ENCODE measurements around the gene MEI1. TPM values are rescaled to one million over a fixed set of nuclear protein-coding genes. Genes with fewer than 3 reads are reported as not detected.

Gene MEI1
- total RNA-seq, 1 donor from 2014 or later: 1.3 TPM

DNA sequence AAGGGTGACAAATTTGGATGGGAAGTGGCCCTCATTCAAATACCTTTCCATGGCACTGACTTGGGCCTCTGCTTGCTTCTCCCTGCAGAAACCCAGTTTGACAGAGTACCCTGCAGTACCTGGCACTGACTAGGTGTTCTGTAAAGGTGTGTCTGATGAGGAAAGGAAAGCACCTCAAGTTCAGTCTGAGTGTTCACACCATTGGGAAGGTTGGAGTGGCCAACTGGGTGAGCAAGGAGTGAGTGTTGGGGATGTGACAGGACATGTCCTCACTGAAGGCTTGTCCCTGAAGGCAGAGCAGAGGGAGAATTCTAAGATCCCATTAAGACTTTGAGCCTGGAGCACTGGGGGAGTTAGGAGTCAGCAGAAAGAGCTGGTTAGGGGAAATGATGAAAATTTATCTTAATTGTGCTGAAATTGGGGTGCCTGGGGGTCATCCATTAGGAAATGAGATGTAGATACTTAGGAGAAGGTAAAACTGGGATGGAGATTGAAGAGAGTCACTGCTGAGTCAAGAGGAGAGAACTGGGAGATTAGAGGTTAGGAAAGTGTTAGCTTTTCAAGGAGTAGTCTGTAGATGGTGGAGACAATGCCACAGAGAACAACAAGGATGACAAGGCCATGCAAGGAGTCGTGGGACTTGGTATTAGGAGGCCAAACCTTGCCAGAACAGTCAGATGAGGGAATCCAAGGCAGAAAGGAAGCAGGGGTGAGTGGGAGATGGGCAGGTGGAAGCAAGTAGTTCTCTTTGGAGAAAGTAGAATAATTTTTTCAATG, 139.7 kb downstream of the MEI1 start:
- H3K4me1 Mint-ChIP-seq: peaks cover 27% of the 10 kb centered on the region
- no peak overlapping the region for H3K4me3 Mint-ChIP-seq
- H3K27ac Mint-ChIP-seq: peak overlapping the region; percentile 13
- no peak for DNase-seq (ENCODE audit: low spot score in 2 of 2, unreplicated experiment in 2 of 2)
- no peaks in the 10 kb centered on the region for H3K9me3 Mint-ChIP-seq
- TF ChIP-seq, protein P1, sequence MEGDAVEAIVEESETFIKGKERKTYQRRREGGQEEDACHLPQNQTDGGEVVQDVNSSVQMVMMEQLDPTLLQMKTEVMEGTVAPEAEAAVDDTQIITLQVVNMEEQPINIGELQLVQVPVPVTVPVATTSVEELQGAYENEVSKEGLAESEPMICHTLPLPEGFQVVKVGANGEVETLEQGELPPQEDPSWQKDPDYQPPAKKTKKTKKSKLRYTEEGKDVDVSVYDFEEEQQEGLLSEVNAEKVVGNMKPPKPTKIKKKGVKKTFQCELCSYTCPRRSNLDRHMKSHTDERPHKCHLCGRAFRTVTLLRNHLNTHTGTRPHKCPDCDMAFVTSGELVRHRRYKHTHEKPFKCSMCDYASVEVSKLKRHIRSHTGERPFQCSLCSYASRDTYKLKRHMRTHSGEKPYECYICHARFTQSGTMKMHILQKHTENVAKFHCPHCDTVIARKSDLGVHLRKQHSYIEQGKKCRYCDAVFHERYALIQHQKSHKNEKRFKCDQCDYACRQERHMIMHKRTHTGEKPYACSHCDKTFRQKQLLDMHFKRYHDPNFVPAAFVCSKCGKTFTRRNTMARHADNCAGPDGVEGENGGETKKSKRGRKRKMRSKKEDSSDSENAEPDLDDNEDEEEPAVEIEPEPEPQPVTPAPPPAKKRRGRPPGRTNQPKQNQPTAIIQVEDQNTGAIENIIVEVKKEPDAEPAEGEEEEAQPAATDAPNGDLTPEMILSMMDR (IDR thresholded peaks at IDR 0.05; ENCODE audit: unreplicated experiment): no peak
- peaks cover 26% of the 10 kb centered on the region for H3K36me3 Mint-ChIP-seq
- no peaks in the 10 kb centered on the region for H3K27me3 Mint-ChIP-seq (ENCODE audit: low read depth)

DNA sequence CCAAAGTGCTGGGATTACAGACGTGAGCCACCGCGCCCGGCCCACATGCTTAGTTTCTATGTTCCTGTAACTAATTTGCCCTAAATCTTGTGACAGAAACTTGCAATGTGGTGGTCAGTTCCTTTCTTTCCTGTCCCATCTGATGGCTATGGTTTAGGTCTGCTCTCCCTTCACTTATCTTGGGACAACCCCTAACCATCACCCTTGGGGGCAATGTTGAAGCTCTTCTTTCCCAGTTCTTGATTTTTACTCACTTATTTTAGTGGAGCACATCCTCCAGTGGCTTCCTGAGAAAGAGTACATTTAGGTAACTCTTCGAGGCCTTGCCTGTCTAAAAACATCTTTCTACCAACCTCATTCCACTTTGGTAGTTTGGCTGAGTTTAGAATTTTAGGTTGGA, 140.9 kb downstream of the MEI1 start:
- Mint-ChIP-seq H3K36me3 (peaks cover 26% of the 10 kb centered on the region), H3K4me1 (peaks cover 31% of the 10 kb centered on the region), H3K4me3 (no peak overlapping the region), H3K27ac (peak overlapping the region; percentile 32), H3K9me3 (no peaks in the 10 kb centered on the region), H3K27me3 (ENCODE audit: low read depth) (no peaks in the 10 kb centered on the region)
- DNase-seq (ENCODE audit: low spot score in 2 of 2, unreplicated experiment in 2 of 2): no peak
- TF ChIP-seq, protein P1 (IDR thresholded peaks at IDR 0.05; ENCODE audit: unreplicated experiment): no peak

DNA sequence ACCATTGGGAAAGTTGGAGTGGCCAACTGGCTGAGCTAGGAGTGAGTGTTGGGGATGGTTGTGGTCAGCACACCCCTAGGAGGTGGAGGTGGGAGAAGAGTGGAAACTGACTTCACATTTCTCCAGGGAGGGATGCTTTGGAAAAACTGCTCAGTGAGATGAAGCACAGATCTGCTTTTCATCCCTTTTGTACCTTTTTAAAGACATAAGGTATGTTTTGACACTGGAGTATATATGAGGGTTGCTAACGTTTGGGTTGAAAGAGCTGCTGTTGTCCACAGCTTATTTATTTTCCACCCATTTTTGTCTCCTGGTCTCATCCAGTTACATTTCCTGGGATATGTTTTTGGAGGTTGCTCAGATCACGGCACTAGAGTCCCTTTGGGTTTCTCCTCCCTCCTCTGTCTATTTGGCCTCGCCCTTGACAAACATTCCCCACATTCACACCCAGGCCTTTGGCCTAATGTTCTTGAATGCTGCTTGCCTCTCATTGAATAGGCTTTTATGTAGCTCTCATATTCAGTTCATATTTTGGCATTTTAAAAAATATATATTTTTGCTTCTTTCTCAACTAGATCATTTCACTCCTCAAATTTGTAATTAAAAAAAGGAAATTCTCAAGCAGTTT, 141.9 kb downstream of the MEI1 start:
- H3K27ac Mint-ChIP-seq: peak overlapping the region; percentile 63
- TF ChIP-seq, protein P1 (IDR thresholded peaks at IDR 0.05; ENCODE audit: unreplicated experiment): no peak
- no peak for DNase-seq (ENCODE audit: low spot score in 2 of 2, unreplicated experiment in 2 of 2)
- H3K9me3 Mint-ChIP-seq: no peaks in the 10 kb centered on the region
- peaks cover 20% of the 10 kb centered on the region for H3K36me3 Mint-ChIP-seq
- peaks cover 41% of the 10 kb centered on the region for H3K4me1 Mint-ChIP-seq
- H3K4me3 Mint-ChIP-seq: no peak overlapping the region
- H3K27me3 Mint-ChIP-seq (ENCODE audit: low read depth): no peaks in the 10 kb centered on the region

DNA sequence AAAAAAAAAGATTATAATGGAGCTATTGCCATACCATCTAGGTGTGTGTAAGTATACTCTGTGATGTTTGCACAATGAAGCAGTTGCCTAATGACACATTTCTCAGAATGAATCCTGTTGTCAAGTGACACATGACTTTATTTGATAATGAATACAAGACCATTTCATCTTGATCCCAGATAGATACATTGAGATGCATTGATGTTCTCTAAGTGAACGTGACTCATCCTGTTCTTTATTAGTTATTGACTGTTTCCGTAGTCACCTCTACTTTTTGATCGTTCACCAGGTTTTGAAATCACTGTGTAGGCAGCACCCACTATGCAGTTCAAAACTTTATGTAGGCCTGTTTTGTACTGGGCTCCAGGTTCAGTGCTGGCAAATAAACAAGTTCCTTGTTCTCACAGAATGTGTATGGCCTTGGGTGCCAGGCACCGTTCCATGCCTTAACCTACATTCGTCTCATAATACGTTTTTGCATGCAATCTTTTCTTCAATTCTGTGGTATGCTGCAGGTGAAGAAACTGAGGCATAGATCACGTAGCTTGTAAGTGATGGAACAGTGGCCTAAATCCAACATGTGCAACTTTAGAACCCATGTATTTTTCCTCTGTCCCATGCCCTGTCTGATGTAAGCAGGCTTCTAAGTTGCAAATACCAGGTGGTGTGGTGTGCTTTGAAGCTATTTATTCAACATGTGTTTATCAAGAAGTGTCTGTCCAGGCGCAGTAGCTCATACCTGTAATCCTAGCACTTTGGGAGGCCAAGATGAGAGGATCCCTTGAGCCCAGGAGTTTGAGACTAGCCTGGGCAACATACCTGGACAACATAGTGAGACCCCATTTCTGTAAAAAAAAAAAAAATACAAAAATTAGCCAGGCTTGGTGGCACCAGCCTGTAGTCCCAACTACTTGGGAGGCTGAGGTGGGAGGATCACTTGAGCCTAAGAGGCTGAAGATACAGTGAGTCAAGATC, 144.0 kb downstream of the MEI1 start:
- Mint-ChIP-seq H3K9me3 (no peaks in the 10 kb centered on the region), H3K27ac (no peak overlapping the region), H3K4me1 (peaks cover 42% of the 10 kb centered on the region), H3K27me3 (ENCODE audit: low read depth) (no peaks in the 10 kb centered on the region), H3K4me3 (no peak overlapping the region), H3K36me3 (peaks cover 9% of the 10 kb centered on the region)
- no peak for DNase-seq (ENCODE audit: low spot score in 2 of 2, unreplicated experiment in 2 of 2)
- TF ChIP-seq, protein P1 (IDR thresholded peaks at IDR 0.05; ENCODE audit: unreplicated experiment): no peak

DNA sequence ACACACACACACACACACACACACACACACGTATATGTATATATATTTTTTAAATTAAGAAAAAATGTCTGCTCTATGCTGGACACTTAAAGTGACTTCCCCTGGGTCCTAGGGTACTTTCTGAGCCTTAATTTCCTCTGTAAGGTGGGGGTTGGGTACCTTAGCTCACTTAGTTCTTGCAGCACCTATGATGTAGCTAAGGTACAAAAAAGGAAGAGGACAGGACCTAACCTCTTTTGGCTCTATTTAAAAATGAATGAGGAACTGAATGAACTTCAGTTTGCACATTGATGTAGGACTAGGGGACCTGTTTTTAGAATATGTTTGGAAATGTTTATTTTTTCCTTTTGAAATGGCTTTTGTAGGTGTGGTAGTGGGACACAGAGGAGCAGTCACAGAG, 144.7 kb downstream of the MEI1 start:
- no peak overlapping the region for H3K4me3 Mint-ChIP-seq

More for the DNA sequence above, 144.7 kb downstream of the MEI1 start:
- Mint-ChIP-seq H3K9me3 (no peaks in the 10 kb centered on the region), H3K4me1 (peaks cover 40% of the 10 kb centered on the region), H3K27me3 (ENCODE audit: low read depth) (no peaks in the 10 kb centered on the region), H3K36me3 (peaks cover 10% of the 10 kb centered on the region), H3K27ac (peak overlapping the region; percentile 84)
- no peak for DNase-seq (ENCODE audit: low spot score in 2 of 2, unreplicated experiment in 2 of 2)
- TF ChIP-seq, protein P1 (IDR thresholded peaks at IDR 0.05; ENCODE audit: unreplicated experiment): no peak
